Amniotic epithelial cell (primary cell): Measurements from ENCODE around the gene BTNL8.
A peak's percentile ranks its signal among the peaks of the same experiment; 100 is the strongest.
"Not testable (repeated sequence)": the region's sequence is repeated elsewhere in the genome, so short reads cannot be mapped to it uniquely, and the experiment has no call there.

Experiments used
- DNase-seq: peaks from one replicate; pipeline ENCODE4 v3.0.0-alpha.2; 2010; ENCODE audit warnings: low read depth

The BTNL8 gene

DNA sequence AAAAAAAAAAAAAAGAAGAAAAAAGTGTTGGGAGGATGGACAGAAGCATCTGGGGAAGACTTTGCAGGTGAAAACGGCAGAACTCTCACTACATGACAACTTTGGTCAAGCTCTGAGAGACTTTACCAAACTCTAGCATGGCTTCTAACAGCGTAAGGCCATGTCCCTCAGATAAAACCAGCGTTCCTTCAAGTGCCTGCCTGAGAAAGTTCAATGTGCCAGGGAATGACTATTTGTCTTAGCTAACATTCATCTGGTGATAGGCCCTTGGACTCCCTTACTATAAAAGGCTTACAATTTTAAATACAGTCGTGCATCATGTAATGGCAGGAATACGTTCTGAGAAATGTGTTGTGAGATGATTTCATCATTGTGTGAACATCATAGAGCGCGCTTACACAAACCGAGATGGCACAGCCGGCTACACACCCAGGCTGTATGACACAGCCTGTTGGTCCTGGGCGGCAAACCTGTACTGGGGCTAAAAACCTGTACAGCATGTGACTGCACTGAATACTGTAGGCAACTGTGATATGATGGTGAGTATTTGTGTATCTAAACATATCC, 23.0 kb upstream of the BTNL8 start:
- no peak for DNase-seq

DNA sequence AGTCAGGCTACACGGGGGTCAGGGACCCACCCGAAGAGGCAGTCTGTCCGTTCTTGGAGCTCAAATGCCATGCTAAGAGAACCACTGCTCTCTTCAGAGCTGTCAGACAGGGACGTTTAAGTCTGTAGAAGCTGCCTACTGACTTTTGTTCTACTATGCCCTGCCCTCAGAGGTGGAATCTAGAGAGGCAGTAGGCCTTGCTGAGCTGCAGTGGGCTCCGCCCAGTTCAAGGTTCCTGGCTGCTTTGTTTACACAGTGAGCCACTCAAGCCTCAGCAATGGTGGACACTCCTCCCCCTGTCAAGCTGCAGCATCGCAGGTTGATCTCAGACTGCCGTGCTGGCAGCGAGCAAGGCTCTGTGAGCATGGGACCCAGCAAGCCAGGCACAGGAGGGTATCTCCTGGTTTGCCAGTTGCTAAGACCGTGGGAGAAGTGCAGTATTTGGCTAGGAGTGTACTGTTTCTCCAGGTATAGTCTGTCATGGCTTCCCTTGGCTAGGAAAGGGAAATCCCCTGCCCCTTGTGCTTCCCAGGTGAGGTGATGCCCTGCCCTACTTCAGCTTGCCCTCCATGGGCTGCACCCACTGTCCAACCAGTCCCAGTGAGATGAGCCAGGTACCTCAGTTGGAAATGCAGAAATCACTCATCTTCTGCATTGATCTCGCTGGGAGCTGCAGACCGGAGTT, 13.0 kb upstream of the BTNL8 start:
- DNase-seq: not testable (repeated sequence)

DNA sequence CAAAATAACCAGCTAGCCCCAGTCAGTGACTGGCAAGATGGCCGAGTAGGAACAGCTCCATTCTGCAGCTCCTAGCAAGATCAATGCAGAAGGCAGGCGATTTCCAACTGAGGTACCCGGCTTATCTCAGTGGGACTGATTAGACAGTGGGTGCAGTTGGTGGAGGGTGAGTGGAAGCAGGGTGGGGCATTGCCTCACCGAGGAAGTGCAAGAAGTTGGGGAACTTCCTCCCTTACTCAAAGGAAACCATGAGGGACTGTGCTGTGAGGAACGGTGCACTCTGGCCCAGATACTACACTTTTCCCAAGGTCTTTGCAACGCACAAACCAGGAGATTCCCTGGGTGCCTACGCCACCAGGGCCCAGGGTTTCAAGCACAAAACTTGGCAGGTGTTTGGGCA, 9.6 kb upstream of the BTNL8 start:
- no peak for DNase-seq

DNA sequence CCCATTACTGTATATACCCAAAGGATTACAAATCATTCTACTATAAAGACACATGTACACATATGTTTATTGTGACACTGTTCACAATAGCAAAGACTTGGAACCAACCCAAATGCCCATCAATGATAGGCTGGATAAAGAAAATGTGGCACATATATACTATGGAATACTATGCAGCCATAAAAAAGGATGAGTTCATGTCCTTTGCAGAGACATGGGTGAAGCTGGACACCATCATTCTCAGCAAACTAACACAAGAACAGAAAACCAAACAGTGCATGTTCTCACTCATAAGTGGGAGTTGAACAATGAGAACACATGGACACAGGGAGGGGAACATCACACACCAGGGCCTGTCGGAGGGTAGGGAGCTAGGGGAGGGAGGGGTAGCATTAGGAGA, 3.6 kb upstream of the BTNL8 start:
- not testable (repeated sequence) for DNase-seq

DNA sequence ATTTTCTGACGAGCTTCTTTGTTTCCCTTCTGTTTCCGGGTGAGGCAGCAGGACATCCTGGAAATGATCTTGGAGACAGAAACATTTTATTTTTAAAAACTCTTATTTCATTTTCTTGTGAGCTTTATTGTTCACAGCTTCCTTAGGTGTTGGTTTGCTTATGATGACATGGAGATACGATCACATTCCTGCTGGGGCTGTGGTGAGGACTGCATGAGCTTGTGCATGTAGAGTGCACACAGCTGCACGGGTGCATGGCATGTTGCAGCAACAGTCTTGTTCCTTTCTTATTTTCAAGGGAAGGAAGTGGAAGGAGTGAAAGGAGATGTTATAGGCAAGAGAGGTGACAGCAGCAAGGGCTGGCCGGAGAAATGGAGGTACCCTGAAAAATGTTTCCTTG, 1.2 kb downstream of the BTNL8 start:
- no peak for DNase-seq

DNA sequence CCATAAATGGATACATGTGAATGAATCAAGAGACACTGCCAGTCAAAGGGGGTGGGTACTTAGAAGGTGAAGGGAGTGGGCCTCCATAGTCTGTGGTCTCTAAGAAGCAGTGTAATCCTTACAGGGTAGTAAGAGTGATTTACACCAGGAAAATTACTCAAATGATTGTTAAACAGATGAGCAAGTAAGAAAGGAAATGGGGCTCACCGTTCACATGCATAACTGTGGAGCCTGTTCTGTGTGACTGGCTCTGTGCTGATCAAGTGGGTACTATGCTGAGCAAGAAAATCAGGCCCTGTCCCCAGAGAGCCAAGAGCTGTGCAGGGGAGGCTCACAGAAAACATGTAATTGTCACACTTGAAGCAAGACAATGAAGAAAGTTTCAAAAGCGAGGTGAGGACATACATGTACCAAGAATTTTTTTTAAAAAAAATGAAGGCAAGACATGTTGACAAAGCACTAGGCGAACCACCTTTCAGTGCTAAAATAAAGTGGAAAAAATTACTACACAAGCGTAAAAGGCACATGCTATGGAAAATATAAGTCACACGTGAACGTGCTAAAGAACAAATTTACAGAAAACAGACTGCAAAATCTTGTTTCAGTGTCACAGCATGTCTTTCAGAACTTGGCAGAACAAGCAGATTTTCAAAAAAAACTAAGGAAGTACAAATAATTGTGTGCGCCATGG, 2.5 kb downstream of the BTNL8 start:
- DNase-seq: no peak

DNA sequence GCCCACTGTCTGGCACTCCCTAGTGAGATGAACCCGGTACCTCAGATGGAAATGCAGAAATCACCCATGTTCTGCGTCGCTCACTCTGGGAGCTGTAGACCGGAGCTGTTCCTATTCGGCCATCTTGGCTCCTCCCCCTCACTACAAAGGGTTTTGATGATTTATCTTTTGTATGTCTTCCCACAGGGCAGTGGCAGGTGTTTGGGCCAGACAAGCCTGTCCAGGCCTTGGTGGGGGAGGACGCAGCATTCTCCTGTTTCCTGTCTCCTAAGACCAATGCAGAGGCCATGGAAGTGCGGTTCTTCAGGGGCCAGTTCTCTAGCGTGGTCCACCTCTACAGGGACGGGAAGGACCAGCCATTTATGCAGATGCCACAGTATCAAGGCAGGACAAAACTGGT, 9.4 kb downstream of the BTNL8 start:
- DNase-seq: no peak

DNA sequence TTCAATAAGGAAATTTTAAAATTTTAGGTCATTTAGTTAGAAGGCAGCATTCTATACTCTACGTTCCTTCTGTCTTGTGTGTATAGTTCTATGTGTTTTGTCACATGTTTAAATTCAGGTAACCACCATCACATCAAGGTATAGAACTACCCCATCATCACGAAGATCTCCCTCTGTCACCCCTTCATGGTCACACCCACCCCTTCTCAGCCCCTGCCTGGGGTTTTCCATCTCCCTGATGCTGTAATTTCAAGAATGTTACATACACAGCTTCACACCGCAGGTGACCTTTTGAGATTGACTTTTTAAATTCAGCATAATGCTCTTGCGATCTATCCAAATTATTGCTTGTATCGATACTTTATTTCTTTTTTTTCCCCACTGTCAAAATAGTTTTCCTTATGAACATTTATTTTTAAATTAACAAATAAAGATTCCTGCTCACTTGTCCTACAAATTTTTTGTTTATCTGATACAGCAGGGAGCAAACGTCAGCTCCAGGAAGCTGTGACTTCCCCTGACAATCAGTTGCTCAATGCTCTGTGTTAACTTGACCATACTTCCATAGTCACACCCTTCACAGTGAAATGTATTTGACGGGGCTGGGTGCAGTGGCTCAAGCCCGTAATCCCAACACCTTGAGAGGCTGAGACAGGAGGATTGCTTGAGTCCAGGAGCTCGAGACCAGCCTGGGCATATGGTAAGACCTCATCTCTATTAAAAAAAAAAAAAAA, 10.2 kb downstream of the BTNL8 start:
- DNase-seq: no peak

DNA sequence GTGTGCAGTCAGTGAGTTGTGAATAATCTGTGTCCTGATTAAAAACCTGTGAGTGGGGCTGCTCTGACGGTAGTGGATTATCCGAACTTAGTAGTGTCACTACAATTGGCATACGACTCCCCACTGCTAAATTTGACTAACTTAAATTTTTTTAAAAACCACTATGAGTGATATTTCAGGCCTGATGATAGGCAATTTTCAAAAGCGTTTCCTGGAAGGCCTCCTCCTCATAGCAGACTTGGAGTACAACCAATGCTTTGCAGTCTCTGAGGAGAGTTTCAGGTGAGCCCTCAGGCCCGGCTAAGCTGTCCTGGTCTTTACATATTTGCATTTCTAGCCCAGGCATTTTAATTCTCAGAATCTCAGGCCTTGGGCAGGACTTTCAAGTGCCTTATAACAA, 10.8 kb downstream of the BTNL8 start:
- no peak for DNase-seq

DNA sequence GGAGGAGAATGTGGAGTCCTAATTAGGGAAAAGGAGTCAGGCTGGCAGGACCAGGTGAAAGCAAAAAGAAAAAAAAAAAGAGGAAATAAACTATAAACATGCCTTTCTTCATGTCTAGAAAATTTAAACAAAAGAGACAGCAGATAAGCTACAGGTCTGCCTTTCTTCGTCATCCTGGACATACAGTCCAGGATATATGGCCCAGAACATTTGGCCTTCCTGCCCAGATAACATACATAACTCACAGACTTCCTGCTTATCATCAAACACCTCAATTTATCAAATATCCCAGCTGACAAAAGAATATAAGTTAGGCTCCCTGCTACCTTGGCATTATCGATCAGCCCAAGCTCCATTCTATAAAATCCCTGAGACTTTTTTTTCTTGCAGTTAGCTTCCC, 11.2 kb downstream of the BTNL8 start:
- no peak for DNase-seq

DNA sequence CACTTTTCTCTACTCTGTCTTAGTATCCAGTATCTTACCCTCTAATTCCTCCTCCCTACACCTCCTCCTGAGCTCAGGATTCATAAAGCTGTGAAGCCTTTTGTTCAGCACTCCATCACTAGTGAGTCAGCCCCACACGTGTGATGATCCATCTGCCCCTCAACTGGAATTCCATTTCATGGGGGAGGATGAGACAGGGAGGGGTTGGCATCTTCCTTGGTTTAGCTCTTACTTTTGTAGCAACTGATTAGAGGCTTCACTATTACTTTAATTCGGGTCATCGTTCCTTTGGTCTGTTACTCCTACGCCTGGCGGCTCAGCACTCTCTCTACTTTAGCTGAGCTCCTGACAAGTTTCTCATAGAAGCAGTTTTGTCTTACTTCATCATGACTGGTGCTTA, 11.8 kb downstream of the BTNL8 start:
- DNase-seq: peak; percentile 24

DNA sequence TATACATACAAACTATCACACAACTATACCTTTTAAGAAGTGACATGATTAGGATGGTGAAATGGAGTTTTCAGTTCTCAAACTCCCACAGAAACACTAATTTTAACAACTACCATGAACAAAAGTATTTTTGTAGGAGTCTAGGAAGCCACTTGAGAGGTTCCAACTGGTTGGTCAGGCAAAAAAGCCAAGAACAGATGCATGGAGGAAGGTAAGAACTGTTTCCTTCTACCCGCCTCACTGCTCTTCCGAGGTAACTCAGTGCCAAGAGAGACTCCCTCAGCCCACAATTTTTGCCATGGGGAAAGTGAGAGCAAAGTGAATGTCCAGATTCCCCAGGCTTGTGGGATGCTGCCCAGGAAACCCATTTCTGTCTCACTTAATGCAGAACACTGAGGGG, 15.7 kb downstream of the BTNL8 start:
- no peak for DNase-seq

DNA sequence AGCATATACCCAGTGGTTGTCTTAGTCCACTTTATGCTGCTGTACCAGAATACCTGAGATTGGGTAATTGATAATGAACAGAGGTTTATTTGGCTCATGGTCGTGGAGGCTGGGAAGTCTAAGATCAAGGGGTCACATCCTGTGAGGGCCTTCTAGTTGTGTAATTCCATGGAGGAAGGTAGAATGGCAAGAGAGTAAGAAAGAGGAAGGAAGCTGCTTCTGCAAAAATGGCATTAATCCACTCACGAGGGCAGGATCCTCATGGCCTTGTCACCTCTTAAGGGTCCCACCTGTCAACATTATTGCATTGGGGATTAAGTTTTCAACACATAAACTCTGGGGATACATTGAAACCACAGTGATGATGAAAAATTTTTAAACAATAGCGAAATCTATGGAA, 17.0 kb downstream of the BTNL8 start:
- no peak for DNase-seq

DNA sequence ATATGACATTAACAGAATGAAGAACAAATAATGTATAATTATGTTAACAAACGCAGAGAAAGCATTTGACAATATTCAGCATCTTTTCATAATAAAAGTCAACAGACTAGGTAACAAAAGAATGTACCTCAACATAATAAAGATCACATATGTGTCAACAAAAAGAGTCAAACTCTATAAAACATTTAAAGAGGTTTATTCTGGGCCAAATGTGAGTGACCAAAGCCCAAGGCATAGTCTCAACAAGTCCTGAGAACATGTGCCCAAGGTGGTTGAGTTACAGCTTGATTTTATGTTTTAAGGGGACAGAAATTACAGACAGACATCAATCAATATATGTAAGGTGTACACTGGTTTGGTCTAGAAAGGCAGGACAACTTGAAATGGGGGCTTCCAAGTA, 19.4 kb downstream of the BTNL8 start:
- DNase-seq: no peak

DNA sequence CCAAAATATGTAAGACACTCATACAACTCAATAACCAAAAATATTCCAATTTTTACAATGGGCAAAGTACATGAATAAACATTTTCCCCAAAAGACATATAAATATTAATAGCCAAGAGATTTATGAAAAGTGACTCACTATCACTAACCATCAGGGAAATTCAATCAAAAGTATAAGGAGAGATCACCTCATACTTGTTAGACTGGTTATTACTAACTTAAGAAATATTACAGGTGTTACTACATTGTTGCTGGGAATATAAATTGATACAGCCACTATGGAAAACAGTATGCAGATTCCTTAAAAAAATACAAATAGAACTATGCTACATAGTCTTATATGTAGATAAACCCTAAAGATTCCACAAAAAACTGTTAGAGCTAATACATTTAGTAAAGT, 21.8 kb downstream of the BTNL8 start:
- DNase-seq: no peak

DNA sequence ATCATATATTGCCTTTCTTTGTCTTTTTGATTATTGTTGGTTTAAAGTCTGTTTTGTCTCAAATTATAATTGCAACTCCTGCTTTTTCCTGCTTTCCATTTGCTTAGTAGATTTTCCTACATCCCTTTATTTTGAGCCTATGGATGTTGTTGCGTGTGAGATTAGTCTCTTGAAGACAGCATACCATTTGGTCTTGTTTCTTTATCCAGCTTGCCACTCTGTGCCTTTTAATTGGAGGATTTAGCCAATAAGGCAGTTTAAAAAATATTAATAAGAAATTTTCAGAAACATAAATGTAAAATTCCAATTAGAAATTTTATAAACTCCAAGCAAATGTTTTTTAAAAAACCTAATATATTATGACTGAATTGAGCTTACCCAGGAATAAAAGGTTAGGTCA, 24.0 kb downstream of the BTNL8 start:
- DNase-seq: no peak

DNA sequence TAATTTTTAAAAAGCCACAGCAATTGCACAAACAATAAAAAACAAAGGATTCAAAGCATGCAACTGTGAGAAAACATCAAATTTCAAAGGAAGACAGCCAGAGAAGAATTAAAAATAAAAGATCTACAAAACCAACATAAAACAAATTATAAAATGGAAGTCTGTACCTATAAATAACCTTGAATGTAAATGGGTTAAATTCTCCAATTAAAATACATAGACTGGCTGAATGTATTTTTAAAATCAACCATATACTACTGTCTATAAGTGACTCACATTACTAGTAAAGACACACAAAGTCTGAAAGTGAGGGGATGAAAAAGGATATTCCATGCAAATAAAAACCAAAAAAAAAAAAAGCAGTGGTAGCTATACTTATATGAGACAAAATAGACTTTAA, 33.7 kb downstream of the BTNL8 start:
- DNase-seq: no peak

DNA sequence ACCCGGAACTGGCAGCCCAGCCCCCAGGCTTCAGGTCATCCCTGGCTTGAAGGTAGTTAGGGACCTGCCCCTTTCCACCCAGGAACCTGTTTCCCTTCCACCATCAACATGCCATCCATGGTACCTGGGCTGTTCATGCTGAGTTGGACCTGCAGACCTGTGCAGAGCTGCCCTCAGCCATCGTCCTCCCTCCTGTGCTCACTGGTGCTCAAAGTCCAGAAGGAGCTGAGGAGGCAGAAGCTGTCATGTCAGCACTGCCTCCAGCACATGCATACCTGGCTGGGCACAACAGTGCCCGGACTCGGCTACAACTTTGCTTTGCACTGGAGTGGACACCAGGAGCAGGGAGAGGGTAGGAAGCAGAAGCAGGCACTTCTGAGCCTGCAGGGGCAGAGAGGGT, 36.2 kb downstream of the BTNL8 start:
- no peak for DNase-seq

DNA sequence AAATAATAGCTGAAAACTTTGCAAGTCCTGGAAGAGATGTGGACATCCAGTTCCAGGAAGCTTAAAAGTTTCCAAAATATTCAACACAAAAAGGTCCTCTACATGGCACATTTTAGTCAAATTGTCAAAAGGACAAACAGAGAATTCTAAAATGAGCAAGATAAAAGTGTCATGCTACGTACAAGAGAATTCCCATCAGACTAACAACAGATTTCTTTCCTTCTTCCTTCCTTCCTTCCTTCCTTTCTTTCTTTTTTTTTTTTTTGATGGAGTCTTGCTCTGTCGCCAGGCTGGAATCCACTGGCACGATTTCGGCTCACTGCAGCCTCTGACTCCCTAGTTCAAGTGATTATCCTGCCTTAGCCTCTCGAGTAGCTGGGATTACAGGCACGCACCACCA, 39.3 kb downstream of the BTNL8 start:
- DNase-seq: no peak

DNA sequence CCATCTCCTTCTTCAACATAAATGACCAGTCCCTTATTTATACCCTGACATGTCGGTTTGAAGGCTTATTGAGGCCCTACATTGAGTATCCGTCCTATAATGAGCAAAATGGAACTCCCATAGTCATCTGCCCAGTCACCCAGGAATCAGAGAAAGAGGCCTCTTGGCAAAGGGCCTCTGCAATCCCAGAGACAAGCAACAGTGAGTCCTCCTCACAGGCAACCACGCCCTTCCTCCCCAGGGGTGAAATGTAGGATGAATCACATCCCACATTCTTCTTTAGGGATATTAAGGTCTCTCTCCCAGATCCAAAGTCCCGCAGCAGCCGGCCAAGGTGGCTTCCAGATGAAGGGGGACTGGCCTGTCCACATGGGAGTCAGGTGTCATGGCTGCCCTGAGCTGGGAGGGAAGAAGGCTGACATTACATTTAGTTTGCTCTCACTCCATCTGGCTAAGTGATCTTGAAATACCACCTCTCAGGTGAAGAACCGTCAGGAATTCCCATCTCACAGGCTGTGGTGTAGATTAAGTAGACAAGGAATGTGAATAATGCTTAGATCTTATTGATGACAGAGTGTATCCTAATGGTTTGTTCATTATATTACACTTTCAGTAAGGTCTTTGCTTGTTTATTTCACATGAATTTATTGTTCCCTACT, 51.5 kb downstream of the BTNL8 start:
- no peak for DNase-seq

DNA sequence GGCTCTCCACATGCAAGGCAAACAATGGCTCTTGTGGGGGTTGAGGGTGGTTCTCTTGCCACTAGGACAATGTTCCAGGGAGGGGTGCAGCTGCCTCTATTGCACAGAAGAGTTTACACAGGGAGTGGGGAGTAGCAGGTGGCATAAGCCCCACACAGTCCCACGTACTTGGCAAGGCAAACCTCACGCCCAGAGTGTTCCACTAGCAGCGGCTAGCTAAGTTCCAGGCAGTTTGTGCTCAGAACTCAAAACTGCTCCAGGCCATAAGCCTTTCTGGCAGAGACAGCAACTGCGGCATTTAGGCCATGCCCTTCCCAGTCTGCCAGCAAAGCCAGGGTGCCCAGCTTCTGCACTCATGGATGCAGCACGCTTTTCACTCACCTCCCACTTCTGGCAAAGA, 60.7 kb downstream of the BTNL8 start:
- DNase-seq: no peak

DNA sequence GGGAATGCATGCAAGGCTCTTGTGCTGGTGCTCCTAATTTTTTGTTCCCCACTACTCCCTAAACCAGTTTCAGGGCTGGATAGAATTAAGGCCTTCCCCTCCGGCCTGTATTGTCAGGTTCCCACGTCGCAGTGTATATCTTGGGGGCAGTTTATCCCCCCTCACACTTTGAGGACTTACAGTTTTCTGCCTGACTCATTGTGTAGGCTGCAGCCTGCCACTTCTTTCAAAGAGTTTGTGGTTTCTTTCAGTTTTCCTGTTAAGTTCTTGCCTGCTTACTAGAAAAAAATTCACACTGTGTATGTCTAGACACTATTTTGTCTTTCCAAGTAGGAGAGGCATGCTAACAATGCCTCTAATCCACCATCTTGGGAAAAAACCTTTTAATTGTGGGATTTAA, 61.2 kb downstream of the BTNL8 start:
- DNase-seq: no peak

DNA sequence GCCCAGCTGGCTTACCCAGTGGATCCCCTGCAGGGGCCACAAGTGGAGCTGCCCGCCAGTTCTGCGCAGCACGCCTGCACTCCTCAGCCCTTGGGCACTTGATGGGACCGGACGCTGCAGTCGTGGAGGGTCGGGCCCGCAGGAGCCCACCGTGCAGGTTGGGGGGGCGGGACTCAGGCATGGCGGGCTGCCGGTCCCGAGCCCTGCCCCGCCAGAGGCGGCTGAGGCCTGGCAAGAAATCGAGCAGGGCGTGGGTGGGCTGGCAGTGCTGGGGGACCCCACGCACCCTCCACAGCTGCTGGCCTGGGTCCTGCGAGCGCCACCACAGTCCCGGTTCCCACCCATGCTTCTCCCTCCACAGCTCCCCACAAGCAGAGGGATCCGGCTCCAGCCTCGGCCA, 70.4 kb downstream of the BTNL8 start:
- no peak for DNase-seq
